Stimulated activated CD4-positive, alpha-beta T cell treated with anti-CD3 and anti-CD28 coated beads, Interleukin-1b, Interleukin-23, amount 100 ng/mL, for 4 hours (primary cell): Measurements from ENCODE around the gene CPPED1.
"Not testable (repeated sequence)": the region's sequence is repeated elsewhere in the genome, so short reads cannot be mapped to it uniquely, and the experiment has no call there.

Source experiments
- DNase-seq, 2 donors: peaks; one replicate each; pipeline ENCODE4 v3.0.0-alpha.2; 2020; ENCODE audit warnings: low read depth in 2 of 2

Gene CPPED1

GRCh38 chr16:12802048-12802447 is 1.6 kb downstream of the CPPED1 start:
- DNase-seq: no peak

DNA sequence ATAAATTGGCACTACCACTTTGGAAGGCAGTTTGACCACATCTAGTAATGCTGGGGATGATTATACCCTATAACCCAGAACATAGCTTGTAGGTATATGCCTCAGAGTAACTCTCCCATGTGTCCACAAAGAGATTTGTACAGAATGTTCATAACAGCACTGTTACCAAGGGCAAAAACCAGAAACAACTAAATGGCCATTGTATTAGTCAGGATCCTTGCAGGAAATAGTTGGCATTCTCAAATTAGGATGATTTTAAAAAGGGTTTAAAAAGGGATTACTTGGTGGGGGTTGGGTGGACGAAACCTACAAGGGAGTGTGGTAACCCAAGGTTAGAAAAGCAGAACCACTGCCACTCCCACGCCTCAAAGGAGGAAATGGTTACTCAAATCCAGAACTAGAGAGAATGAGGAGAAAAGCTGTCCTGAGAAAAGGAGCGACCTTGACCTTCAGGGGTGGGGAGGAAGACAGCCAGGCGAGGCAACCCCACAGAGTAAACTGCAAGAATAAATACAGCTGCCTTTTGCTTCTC is 2.1 kb downstream of the CPPED1 start:
- no peak for DNase-seq

DNA sequence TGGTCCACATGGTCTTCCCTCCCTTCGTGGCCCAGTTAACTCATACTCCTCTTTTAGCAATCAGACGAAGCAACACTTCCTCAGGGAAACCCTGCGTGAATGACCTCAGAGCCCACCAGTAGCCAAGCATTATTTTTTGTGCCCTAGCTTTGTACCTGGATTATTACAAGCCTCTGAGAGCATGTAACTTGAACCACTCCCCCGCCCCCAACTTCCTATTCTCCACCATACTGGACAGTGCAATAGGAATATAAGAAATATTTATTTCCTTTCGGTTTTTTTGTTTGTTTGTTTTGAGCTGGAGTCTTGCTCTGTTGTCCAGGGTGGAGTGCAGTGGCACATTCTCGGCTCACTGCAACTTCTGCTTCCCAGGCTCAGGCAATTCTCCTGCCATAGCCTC is 2.9 kb downstream of the CPPED1 start:
- no peak for DNase-seq

DNA sequence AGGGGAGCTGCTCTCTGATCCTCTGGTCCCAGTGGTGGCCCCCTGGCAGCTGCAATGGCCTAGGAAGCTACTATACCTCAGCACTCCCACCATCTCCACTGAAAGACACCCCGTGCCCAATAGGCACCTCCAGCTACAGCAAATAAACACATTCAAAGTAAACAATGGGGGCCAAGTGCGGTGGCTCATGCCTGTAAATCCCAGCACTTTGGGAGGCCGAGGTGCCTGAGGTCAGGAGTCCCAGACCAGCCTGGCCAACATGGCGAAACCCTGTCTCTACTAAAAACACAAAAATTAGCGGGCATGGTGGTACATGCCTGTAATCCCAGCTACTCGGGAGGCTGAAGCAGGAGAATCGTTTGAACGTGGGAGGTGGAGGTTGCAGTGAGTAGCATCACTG is 3.7 kb downstream of the CPPED1 start:
- DNase-seq: not testable (repeated sequence)

GRCh38 chr16:12798846-12799245 is 4.8 kb downstream of the CPPED1 start:
- DNase-seq: no peak

DNA sequence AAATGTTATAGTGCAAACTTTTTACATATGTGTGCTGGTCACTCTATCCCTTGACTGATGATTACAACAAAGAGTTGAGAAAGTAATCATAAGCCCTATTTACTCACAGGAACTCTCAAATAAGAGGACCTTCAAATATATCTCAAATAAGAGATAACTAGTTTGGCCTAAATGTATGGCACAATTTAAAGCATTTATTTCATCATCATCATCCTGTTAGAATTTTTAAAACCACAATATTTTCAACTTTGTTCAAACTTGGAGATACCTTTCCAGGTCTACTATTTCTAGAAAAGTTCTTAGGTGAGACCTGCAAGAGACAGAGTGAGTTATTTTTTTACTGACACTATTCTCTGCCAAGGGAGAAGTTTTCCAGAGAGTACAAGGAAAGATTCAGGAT is 5.5 kb downstream of the CPPED1 start:
- DNase-seq: no peak

GRCh38 chr16:12796498-12796897 is 7.2 kb downstream of the CPPED1 start:
- DNase-seq: no peak

DNA sequence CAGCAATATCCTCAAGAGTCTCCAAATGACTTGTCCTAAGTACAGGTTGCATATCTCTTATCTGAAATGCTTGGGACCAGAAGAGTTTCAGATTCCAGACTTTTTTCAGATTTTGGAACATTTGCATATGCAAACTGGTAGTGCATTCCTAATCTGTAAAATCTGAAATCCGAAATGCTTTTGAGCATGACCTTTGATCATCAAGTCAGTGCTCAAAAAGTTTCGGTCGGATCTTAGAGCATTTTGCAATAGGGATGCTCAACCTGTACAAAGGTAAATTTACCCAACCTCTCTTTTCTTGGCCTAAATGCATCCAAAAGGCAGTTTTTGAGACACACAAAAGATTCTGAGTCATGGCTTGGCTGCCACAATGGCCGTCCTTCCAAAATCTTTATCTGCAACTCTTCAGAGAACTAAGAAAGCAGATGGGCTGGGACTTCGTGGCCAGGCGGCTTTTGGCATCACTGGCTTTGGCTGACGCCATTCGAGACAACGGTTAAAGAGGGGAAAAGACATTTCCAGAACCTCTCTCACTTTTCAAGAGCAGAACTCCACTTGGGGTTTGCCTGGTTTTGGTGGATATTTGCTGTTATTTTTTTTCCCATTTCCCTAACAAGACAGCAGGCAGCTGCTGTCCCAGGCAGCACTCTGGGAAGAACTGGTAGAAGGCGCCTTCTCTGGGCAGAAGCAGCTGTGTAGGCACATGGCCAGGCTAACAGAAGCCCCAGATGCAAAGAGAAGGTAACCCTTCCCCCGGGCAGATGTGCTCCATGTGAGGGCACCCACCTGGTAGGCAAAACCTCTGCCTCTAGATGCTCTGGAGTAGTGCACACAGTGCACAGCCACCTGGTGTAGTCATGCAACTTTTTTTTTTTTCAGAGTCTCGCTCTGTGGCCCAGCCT is 8.9 kb downstream of the CPPED1 start:
- no peak for DNase-seq

GRCh38 chr16:12793865-12794240 is 9.8 kb downstream of the CPPED1 start:
- no peak for DNase-seq

- no peak for DNase-seq
Observed at GRCh38 chr16:12793120-12793864, 10.4 kb downstream of the CPPED1 start.

DNA sequence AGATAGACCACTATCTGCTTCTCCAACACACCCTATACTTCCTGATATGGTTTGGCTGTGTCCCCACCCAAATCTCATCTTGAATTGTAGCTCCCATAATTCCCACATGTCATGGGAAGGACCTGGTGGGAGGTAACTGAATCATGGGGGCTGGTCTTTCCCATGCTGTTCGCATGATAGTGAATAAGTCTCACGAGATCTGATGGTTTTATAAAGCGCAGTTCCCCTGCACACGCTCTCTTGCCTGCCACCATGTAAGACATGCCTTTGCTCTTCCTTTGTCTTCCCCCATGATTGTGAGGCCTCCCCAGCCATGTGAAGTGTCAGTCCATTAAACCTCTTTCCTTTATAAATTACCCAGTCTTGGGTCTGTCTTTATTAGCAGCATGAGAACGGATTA is 11.2 kb downstream of the CPPED1 start:
- DNase-seq: not testable (repeated sequence)

DNA sequence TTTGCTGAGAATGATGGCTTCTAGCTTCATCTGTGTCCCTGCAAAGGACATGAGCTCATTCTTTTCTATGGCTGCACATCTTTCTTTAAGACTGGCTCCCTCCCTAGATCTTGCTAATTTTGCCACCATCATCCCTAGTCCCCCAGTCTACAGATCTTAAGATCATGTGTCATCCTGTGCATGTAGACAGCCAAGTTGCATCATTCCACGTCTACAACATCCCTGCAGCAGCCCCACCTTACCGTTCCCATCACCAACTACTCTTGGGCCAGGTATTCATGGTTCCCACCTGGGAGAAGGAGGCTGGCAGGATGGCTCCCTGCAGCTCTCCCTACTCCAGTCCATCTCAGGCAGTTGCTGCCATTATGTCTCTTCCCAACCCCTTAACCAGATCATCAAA is 12.3 kb downstream of the CPPED1 start:
- DNase-seq: no peak

GRCh38 chr16:12788758-12789157 is 14.9 kb downstream of the CPPED1 start:
- no peak for DNase-seq

- no peak for DNase-seq
Observed at GRCh38 chr16:12786081-12786480, 17.6 kb downstream of the CPPED1 start.

GRCh38 chr16:12784076-12784475 is 19.6 kb downstream of the CPPED1 start:
- DNase-seq: no peak

- DNase-seq: no peak
Observed at GRCh38 chr16:12781777-12782176, 21.9 kb downstream of the CPPED1 start.

GRCh38 chr16:12780467-12780866 is 23.2 kb downstream of the CPPED1 start:
- DNase-seq: no peak

DNA sequence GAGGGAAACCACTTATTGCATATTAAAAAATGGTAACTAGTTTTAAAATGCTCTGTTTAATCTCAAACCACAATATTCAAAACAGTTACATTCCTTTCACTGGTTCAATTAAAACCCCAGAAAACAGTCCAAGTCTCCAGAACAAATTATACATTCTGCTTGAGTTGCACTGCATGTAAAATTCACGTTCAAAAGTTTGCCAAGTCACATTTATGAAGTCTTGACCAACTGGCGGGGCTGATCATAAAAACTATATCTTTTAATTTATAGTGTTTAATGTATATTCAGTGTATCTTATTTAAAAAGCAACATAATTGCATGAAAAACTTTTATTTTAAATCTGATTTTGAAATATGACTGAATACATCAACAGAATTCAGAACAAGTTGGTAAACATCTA is 25.0 kb downstream of the CPPED1 start:
- no peak for DNase-seq

DNA sequence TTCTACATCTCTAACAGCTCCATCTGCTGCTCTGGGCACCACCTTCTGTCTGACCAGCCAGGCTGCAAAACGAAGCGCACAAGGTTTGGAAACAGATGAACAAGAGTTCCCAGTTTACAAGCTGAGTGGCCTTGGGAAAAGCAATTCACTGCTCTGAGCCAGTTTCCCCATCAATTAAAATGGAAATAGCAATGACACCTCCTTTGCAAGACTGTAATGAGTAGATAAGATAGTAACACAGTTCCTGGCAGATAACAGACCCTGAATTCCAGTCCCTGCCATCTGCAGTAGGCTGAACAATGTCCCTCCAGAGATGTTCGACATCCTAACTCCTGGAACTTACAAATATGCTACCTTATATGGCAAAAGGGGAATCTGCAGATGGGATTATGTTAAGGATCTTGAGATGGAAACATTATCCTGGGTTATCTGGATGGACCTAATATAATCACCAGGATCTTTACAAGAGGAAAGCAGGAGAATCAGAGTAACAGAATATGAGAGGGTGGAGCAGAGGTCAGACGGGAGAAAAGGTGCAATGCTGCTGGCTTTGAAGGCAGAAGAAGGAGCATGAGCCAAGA is 27.9 kb downstream of the CPPED1 start:
- no peak for DNase-seq

DNA sequence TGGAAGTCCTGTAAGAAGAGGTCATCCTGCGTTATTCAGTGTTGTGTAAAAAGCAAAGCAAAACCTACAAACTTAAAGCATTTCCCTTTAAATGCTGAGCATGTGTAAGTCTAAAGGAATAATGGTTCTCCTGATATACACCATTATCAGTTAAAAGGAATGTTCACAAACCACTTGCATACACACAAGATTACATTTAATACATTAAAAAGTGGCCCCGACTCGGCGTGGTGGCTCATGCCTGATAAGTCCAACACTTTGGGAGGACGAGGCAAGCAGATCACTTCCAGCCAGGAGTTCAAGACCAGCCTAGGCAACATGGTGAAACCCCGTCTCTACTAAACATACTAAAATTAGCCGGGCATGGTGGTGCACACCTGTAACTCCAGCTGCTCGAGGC is 30.5 kb downstream of the CPPED1 start:
- DNase-seq: no peak

- DNase-seq: no peak
Observed at GRCh38 chr16:12771341-12771798, 32.3 kb downstream of the CPPED1 start.

GRCh38 chr16:12769525-12769924 is 34.2 kb downstream of the CPPED1 start:
- no peak for DNase-seq
